GM08714 (cell line): ENCODE measurements around the gene LCK.

Experiments
- H3K4me3 ChIP-seq: fragments of 200-500 bp; sonication (Bioruptor generic); 2 replicates; pipeline ENCODE4 v1.5.1; 2014; ENCODE audit warnings: mild to moderate bottlenecking, low read length, inconsistent platforms
- ZNF274 ChIP-seq: IDR thresholded peaks from 2 replicates; pipeline ENCODE4 v1.6.1; 2012; ENCODE audit warnings: mild to moderate bottlenecking, low read depth, low read length

Gene LCK

DNA sequence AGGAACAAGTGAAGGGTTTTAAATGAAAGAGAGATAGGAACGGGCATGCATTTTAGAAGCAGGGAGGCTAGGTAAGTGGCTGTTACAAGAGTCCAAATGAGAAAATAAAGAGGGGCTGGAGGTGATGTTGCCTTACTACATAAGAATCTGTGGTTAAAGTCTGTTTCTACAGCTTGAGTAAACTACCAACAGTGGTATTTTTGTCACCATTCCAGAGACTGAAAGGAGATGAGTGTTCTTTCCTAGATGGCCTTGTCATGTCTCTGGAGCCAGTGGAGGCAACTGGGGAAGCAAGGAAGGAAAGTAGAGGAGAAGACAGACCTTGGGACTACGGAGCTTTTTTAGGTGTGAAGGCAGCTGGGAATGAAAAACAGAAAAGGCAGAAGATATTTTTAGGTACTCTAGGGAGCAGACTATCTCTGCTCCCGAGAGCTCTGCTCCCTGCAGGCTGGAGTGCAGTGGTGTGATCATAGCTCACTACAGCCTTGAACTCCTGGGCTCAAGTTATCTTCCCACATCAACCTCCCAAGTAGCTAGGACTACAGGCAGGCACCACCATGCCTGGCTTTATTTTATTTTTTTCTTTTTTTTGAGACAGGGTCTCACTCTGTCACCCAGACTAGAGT, 53.0 kb downstream of the LCK start:
- no peak for TF ChIP-seq ZNF274
- no peak overlapping the region for H3K4me3 ChIP-seq

DNA sequence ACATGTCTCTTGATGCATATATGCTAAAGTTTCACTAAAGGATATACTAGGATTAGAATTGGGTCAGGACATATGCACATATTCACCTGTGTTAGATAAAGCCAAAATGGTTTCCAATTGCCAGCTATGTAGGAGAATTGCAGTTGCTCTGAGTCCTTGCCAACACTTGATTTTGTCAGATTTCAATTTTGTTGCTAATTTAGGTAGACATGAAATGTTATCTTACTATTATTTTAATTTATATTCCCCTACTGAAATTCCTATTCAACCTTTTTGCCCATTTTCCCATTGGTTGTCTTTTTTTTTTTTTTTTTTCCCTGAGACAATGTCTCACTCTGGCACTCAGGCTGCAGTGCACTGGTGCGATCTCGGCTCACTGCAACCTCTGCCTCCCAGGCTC, 54.2 kb downstream of the LCK start:
- TF ChIP-seq ZNF274 = no peak
- H3K4me3 ChIP-seq = no peak overlapping the region

DNA sequence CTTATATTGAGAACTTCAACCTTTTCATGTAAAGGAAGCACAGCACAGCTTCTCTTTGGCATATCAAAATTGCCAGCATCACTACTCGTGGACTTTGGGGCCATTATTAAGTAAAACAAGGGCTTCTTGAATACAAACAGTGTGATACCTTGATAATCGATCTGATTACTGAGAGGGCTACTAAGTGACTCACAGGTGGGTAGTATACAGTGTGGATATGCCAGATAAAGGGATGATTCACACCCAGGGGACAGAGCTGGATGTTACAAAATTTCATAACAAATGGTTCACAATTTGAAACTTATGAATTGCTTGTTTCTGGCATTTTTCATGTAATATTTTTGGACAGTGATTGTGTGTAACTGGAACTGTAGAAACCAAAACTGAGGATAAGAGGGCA, 56.3 kb downstream of the LCK start:
- TF ChIP-seq ZNF274 = no peak
- no peak overlapping the region for H3K4me3 ChIP-seq

DNA sequence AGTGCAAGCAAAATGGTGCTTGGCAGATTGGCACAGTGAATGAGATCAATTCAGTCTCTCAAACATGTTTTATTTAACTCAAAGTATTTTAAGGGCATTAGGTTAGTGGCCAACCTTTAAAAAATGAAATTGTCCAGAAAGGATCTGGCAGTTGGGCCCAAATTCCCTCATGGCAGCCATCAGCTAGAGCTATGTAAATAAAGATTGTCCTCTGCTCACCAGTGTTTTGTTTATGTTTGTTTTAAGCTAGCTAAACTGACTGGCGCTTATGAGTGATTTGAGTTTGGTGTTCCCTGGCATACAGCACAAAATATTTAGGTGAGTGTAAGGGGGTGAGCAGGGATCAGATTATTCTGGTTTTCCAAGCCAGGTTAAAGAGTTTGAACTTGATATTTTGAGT, 58.9 kb downstream of the LCK start:
- H3K4me3 ChIP-seq = no peak overlapping the region
- no peak for TF ChIP-seq ZNF274

DNA sequence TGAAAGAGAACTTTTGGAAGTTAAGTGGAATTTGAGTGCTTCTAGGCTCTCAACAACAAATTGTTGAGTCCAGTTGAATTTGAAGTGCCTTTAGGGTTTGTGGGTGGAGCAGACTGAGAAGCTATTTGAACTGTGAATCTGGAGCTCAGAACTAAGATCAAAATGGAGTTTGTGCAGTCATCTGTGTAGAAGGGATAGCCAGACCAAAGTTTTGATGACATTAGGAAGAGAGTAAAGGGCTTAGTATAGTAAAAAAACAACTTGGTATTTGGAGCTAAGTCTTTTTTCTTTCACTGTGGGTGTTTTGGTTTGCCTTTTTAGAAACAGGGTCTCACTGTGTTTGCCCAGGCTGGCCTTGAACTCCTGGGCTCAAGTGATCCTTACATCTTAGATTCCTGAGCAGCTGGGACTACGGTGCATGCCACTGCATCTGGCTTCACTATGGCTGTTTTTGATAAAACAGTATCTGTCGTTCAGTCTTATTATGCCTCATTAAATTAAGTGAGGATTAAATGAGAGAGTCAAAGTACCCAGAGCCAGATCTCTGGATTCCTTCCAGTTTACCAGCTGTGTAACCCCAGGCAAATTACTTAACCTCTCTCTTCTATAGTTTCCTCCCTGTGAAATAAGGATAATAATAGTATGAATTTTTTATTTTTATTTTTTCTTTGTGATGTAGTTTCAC, 60.8 kb downstream of the LCK start:
- H3K4me3 ChIP-seq = no peak overlapping the region
- TF ChIP-seq ZNF274 = no peak

DNA sequence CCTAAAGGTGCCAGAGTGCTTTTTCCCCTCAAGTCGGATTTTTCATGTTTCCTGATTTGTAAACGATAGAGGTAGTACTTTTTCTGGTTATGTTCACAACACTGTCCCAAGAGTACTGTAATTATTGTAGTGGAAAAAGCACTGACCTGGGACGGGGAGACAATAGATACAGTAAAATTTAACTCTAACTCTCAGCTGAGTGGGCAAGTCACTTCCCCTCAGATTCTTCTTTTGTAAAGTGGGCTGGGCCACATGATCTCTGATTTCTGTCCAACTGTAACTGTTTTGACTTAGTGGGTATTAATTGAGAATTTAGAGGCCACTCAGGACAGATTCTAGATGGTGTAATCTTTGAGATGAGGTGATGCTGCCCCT, 65.8 kb downstream of the LCK start:
- no peak for TF ChIP-seq ZNF274
- H3K4me3 ChIP-seq = no peak overlapping the region

DNA sequence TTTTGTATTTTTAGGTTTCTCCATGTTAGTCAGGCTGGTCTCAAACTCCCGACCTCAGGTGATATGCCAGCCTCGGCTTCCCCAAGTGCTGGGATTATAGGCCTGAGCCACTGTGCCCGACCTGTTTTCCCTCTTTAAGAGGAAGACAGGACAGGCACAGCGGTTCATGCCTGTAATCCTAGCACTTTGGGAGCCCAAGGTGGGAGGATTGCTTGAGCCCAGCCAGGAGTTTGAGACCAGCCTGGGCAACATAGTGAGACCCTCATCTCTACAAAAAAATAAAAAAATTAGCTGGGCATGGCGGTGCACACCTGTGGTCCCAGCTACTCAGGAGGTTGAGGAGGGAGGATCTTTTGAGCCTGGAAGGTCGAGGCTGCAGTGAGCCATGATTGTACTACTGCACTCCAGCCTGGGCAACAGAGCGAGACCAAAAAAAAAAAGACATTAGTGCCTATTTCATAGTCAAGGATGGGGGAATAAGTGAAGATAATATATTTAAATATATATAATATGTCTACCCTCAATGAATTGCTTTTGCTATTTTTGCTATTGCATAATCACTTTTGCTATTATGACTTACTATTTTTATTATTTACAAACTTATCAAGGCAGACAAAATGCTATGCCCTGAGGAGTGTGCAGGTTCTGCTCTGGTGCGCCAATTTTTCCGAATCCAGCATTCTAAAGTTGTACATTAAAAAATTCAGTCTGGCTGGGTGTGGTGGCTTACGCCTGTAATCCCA, 67.2 kb downstream of the LCK start:
- TF ChIP-seq ZNF274 = no peak
- no peak overlapping the region for H3K4me3 ChIP-seq

DNA sequence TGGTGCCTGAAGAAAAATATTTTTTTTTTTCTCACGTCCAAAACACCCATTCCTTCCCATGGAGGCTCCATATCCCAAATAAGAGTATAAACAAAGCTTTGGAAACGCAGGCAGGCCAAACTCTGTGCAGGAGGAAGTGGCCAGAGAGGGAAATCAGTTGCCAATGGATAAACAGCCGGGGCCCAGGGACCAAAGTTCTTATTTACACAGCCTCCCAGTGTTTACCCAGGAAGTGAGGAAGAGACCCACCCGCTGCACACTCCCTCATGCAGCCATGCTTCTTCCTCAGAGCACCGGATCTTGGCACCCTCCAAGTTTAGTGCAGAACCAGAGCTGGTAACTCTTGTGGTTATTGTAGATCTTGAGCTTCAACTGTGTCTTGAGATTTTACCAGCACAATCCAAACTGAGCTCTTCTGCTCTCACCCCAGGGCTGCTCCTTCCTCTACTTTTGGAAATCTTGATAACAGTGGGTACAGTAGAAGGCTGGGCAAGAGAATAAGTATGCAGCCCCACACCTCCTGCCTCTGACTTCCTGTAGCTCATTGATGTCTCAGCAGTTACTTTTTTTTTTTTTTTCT, 70.7 kb downstream of the LCK start:
- TF ChIP-seq ZNF274 = no peak
- H3K4me3 ChIP-seq = no peak overlapping the region; the same call in 1 of the 2 replicates

DNA sequence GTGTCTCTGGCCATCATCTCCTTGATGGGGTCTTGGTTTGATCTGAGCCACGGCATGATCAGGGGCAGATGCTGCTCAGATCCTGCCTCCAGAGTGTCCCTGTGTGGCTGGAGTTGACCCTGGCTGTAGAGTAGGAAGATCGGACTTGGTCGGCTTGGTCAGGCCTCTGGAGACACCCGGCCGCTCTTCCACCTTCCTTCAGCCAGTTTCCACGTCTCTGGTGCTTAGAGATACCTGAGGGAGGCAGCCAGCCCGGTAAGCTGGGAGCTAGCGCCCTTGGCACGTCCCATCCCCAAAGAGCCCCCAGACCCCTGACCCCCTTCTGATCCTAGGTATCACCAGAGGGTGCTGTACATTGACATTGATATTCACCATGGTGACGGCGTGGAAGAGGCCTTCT, 76.1 kb downstream of the LCK start:
- no peak for TF ChIP-seq ZNF274
- H3K4me3 ChIP-seq = no peak overlapping the region

DNA sequence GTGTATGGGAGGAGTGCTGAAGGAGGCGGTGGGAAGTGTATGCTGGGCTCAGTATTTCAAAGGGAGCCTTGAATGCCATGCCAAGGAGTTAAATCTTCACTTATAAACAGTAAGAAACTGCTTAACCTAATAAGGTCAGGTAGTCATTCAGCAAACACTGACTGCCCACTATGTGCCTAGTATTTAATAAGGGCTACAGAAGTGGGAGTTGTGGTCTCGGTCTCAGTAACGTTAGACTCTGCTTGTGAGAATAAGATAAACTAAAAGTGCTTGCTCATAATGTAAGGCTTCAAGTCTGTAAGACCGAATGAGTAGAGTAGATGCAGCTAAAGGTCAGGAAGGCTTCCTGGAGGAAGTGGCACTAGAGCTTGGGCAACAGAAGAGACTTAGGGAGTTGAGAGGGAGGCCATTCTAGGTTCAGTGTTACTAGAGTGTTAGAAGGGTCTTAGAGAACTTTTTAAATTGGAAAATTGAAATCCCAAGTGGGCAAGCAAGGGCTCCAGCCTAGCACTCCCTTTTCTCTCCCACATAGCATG, 78.9 kb downstream of the LCK start:
- no peak overlapping the region for H3K4me3 ChIP-seq
- no peak for TF ChIP-seq ZNF274

DNA sequence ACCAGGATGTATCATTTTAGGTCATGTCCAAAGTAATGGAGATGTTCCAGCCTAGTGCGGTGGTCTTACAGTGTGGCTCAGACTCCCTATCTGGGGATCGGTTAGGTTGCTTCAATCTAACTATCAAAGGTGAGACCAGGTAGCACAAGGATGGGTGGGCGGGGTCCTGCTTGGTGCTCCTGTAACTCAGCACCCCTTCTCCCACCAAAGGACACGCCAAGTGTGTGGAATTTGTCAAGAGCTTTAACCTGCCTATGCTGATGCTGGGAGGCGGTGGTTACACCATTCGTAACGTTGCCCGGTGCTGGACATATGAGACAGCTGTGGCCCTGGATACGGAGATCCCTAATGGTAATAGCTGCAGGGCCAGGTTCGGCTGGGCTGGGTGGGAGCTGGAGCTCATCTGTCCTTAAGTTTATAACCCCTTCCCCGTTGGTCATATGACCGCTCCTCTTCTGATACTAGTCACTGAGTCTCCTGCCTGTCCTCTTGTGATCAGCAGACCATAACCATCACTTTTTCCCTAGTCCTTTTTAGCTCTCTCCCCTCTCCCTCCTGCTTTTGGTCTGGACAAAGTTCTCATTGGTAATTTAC, 79.6 kb downstream of the LCK start:
- TF ChIP-seq ZNF274 = no peak
- no peak overlapping the region for H3K4me3 ChIP-seq

DNA sequence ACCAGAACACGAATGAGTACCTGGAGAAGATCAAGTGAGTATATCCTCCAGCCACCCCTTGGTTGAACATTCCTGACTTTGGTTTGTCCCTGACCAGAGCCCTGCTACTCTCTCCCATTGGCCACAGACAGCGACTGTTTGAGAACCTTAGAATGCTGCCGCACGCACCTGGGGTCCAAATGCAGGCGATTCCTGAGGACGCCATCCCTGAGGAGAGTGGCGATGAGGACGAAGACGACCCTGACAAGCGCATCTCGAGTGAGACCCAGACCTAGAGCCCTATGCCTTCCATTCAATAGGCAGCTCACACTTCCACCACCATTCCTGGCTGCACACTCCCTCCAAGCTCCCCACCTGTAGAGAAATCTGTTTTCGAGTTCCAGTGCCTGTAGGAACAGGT, 80.5 kb downstream of the LCK start:
- H3K4me3 ChIP-seq = no peak overlapping the region
- TF ChIP-seq ZNF274 = no peak

DNA sequence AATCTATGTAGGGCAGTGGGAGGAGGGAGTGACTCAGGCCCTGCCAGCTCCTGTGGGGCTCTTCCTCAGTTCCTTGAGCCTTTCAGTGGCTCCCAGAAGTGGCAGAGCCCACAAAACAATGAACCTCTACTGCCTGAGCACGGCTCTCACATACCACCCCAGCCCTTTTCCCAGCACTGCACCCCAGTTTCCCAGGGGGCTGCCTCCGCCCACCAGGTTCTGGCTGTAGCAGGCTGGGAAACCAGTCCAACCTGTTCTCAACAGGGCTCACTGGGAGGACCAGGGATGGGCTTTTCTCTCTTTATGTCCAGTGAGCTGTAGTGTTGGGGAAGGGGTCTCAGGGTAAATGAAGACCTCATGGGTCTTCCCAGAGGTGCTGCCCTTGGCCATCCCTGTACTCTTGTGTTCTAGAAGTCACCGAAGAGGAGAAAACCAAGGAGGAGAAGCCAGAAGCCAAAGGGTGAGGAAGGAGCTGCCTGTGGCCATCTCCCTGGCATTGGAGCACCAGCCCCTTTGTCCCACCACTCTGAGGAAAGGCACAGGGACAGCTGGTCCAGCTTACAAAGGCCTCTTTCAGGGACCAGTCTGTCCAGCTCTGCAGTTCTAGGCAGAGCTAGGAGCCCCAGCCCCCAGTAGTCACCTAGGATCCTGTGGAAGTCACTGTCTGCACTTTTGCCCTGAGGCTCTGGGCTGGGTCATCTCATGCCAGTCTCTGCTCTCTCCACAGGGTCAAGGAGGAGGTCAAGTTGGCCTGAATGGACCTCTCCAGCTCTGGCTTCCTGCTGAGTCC, 81.4 kb downstream of the LCK start:
- TF ChIP-seq ZNF274 = no peak
- H3K4me3 ChIP-seq = no peak overlapping the region
